CD4-positive, CD25-positive, alpha-beta regulatory T cell (primary cell): ENCODE measurements around the gene COX18. TPM values are rescaled to one million over a fixed set of nuclear protein-coding genes. Genes with fewer than 3 reads are reported as not detected.

Experiments
- ATAC-seq, 2 donors: fragments of 150-1000 bp; cut with Tn5 transposase; one replicate each; pipeline ENCODE4 v1.10.0; 2021; ENCODE audit warnings: low read depth in 2 of 2, moderate number of reproducible peaks in 2 of 2, moderate library complexity in 1 of 2
- DNase-seq, 3 donors: peaks; one replicate each; pipeline versions ENCODE4 v3.0.0 to v3.0.0-alpha.2; 2012 to 2022; ENCODE audit warnings: mixed read lengths in 1 of 3
- H3K27ac ChIP-seq: one replicate; pipeline ENCODE4 v1.7.0; 2013; ENCODE audit warnings: mild to moderate bottlenecking, low read length; ENCODE audit not compliant: insufficient read depth, poor library complexity, severe bottlenecking
- H3K27me3 ChIP-seq: one replicate; pipeline ENCODE4 v1.7.0; 2013; ENCODE audit warnings: low read length; ENCODE audit not compliant: control insufficient read depth, insufficient read depth
- H3K36me3 ChIP-seq: one replicate; pipeline ENCODE4 v1.7.0; 2013; ENCODE audit warnings: mild to moderate bottlenecking, low read length, moderate library complexity; ENCODE audit not compliant: control insufficient read depth, insufficient read depth
- H3K4me1 ChIP-seq: 2 replicates; pipeline ENCODE4 v1.7.0; 2013; ENCODE audit warnings: mild to moderate bottlenecking, low read length; ENCODE audit not compliant: insufficient read depth, control insufficient read depth, poor library complexity, severe bottlenecking
- H3K4me3 ChIP-seq: one replicate; pipeline ENCODE4 v1.7.0; 2013; ENCODE audit warnings: low read depth, mild to moderate bottlenecking, low read length, moderate library complexity
- H3K9me3 ChIP-seq, 2 experiments: 1 replicate in 1 of 2; 2 replicates in 1 of 2; pipeline ENCODE4 v1.7.0; 2013; ENCODE audit warnings: low read length in 2 of 2, mild to moderate bottlenecking in 1 of 2, moderate library complexity in 1 of 2; ENCODE audit not compliant: control insufficient read depth in 2 of 2
- H3K27ac Mint-ChIP-seq, 3 donors: one replicate each; pipeline ENCODE4 v1.8.0; 2020 to 2022; ENCODE audit warnings: mild to moderate bottlenecking in 3 of 3, mixed read lengths in 3 of 3, moderate library complexity in 2 of 3
- H3K27me3 Mint-ChIP-seq: one replicate; pipeline ENCODE4 v1.8.0; 2022; ENCODE audit warnings: mild to moderate bottlenecking, mixed read lengths
- H3K36me3 Mint-ChIP-seq: one replicate; pipeline ENCODE4 v1.8.0; 2020; ENCODE audit warnings: mixed read lengths
- H3K4me1 Mint-ChIP-seq, 4 donors: one replicate each; pipeline ENCODE4 v1.8.0; 2020 to 2022; ENCODE audit warnings: mixed read lengths in 4 of 4, mild to moderate bottlenecking in 1 of 4
- H3K4me3 Mint-ChIP-seq, 4 donors: one replicate each; pipeline ENCODE4 v1.8.0; 2020 to 2022; ENCODE audit warnings: mild to moderate bottlenecking in 4 of 4, mixed read lengths in 4 of 4, moderate library complexity in 3 of 4
- H3K9me3 Mint-ChIP-seq, 7 donors: one replicate each; pipeline ENCODE4 v1.8.0; 2020 to 2022; ENCODE audit warnings: mixed read lengths in 7 of 7, mild to moderate bottlenecking in 3 of 7, moderate library complexity in 2 of 7
- polyA plus RNA-seq, 4 donors: library from polyadenylated mRNA; unstranded; fragments of 300-500 nt; fragmentation: Illumina TruSeq; gene quantifications; one replicate each; pipeline ENCODE4 v1.2.3, GENCODE V29; 2021
- total RNA-seq: library from RNA; stranded (reverse); gene quantifications from one replicate; pipeline ENCODE4 v1.2.3, GENCODE V29; 2022

COX18 gene, protein sequence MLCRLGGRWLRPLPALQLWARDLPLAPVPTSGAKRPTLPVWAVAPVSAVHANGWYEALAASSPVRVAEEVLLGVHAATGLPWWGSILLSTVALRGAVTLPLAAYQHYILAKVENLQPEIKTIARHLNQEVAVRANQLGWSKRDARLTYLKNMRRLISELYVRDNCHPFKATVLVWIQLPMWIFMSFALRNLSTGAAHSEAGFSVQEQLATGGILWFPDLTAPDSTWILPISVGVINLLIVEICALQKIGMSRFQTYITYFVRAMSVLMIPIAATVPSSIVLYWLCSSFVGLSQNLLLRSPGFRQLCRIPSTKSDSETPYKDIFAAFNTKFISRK
- total RNA-seq: 9.2 TPM
- polyA plus RNA-seq: 1 to 10 TPM; 4.5 to 7.3 (median 6.7) TPM

DNA sequence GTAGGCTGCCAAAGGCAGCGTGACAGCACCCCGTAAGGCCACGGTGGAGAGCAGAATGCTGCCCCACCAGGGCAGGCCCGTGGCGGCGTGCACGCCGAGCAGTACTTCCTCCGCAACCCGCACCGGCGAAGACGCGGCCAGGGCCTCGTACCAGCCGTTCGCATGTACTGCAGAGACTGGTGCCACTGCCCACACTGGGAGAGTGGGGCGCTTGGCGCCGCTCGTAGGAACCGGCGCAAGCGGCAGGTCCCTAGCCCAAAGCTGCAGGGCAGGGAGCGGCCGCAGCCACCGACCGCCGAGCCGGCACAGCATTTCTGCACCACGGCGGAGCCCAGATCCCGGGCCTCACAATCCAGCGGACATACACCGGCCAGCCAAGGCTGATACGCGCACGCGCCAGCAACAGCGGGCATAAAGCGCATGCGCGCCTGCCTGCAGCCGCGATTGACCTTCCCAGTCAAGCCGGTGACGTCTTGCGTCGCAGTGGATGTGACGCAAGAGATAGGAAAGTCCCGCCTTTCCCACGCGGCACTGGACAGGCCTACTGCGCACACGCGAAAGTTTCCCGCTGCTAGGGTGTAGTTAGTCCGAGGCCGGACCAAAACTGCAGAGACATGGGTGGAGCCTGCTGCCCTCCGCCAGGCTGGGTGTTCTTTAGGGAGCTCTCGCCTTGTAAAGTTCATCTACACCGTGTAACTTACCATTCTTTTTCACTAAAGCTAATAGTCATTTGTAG is at the start of gene COX18:
Gene COX18 (minus strand): TSS at position 379 of the 736 bp plus-strand sequence. CDS start 67 bp downstream, at position 312.
- Mint-ChIP-seq H3K4me1 (peaks cover 22 to 45% (median 37%) of the 10 kb centered on the region in 4 donors), H3K4me3 (peak within 1 kb of the TSS; percentile 84 to 90 (median 88)), H3K36me3 (peaks cover 3% of the 10 kb centered on the region), H3K9me3 (no peaks in the 10 kb centered on the region), H3K27me3 (no peaks in the 10 kb centered on the region), H3K27ac (peak within 1 kb of the TSS; percentile 96 to 100 (median 98))
- H3K4me1 ChIP-seq: peaks cover 33% of the 10 kb centered on the region
- peak; percentile 92 to 96 (median 93) for DNase-seq
- H3K4me3 ChIP-seq: peak within 1 kb of the TSS; percentile 98
- H3K27me3 ChIP-seq: no peaks in the 10 kb centered on the region
- H3K9me3 ChIP-seq: no peaks in the 10 kb centered on the region
- H3K27ac ChIP-seq: peak within 1 kb of the TSS; percentile 99
- peak; percentile 85 to 86 for ATAC-seq
- H3K36me3 ChIP-seq: peaks cover 4% of the 10 kb centered on the region

DNA sequence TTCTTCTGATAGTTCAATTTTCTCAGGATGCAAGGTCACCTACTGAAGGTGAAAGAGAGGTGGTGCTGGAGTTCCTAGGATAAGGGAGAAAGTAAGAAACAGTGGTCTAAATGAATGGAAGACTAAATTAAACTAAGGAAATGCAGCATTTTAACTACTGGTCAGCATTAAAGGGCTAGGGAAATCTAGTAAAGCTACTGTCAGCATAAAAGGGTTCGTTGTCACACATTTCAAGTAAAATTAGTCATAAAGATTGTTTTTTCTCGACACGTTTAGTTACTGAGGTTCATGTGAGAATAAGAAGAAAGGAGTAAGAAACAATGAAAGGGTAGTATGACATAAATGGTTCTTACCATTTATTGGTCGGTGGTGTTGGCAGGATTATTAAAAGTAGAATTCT is 40.0 kb upstream of the COX18 start:
- H3K36me3 Mint-ChIP-seq: peaks cover 21% of the 10 kb centered on the region
- H3K4me3 Mint-ChIP-seq: no peak overlapping the region
- ATAC-seq (no peak), DNase-seq (no peak)
- no peaks in the 10 kb centered on the region for H3K27me3 ChIP-seq
- H3K9me3 Mint-ChIP-seq: no peaks in the 10 kb centered on the region
- no peaks in the 10 kb centered on the region for H3K9me3 ChIP-seq
- H3K27me3 Mint-ChIP-seq: no peaks in the 10 kb centered on the region
- no peak overlapping the region for H3K27ac Mint-ChIP-seq
- no peaks in the 10 kb centered on the region for H3K4me1 ChIP-seq
- H3K27ac ChIP-seq: no peak overlapping the region
- no peak overlapping the region for H3K4me3 ChIP-seq
- H3K36me3 ChIP-seq: peaks cover 51% of the 10 kb centered on the region
- peaks cover 0 to 2% (median under 1%) of the 10 kb centered on the region in 4 donors for H3K4me1 Mint-ChIP-seq

DNA sequence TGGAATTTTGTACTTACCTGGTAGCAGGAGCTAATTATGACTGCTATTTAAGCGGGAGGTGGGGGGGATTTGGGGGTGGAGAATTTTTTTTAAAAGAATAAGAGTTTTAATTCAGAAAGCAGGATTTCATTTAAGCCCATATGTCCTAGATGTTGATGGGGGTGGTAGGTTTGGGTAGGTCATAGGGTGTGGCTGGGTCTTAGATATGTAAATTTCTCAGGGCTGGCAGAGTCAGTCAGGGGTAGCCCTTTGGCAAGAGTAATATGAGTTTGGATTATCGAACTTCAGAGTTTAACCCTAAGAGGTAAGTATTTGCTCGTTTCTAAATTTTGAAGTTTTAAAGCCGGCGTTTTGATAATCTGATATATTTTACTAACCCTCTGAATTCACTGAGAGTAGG is 35.2 kb upstream of the COX18 start:
- peaks cover 47% of the 10 kb centered on the region for H3K36me3 ChIP-seq
- H3K9me3 ChIP-seq: no peaks in the 10 kb centered on the region
- DNase-seq: no peak
- no peaks in the 10 kb centered on the region for H3K9me3 Mint-ChIP-seq
- H3K27ac ChIP-seq: no peak overlapping the region
- H3K4me3 Mint-ChIP-seq: no peak overlapping the region
- peaks cover 0 to 2% (median 0%) of the 10 kb centered on the region in 4 donors for H3K4me1 Mint-ChIP-seq
- no peak for ATAC-seq
- no peak overlapping the region for H3K4me3 ChIP-seq
- peak overlapping the region in 1 of 3 donors; percentile 13 for H3K27ac Mint-ChIP-seq
- H3K36me3 Mint-ChIP-seq: peaks cover 19% of the 10 kb centered on the region
- no peaks in the 10 kb centered on the region for H3K27me3 Mint-ChIP-seq
- H3K27me3 ChIP-seq: no peaks in the 10 kb centered on the region
- H3K4me1 ChIP-seq: no peaks in the 10 kb centered on the region

DNA sequence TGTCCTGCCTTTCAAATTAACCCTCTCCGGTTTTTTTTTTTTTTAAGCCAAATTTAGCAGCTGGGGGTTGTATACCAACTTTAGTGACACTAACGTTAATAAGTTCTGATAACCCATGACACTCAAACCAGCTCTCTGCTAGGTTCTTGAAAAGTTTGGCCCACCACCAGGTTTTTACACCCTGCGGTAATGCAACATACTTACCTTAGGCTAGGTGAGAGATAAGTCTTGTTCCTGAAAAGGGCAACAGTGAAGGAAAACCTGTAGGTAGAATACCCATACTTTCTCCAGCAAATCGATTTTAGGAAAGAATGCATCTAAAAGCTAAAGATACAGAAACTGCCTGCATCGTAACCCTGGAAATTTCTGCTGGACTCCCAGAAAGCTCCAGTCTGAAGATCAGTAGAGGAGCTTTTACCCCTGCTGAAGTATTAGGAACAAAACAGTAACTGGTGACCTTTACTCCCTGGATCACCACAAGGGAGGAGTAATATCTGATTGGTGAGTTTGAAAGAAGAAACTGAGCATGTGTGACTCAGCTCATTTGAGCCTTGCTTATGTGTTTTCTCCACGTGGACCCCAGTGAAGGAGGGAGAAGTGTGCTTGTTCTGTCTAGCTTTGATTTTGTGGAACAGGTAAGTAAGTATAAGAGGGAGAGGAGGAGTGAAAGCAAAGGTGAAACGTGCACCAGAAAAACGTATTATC is 34.4 kb upstream of the COX18 start:
- H3K36me3 ChIP-seq: peaks cover 40% of the 10 kb centered on the region

DNA sequence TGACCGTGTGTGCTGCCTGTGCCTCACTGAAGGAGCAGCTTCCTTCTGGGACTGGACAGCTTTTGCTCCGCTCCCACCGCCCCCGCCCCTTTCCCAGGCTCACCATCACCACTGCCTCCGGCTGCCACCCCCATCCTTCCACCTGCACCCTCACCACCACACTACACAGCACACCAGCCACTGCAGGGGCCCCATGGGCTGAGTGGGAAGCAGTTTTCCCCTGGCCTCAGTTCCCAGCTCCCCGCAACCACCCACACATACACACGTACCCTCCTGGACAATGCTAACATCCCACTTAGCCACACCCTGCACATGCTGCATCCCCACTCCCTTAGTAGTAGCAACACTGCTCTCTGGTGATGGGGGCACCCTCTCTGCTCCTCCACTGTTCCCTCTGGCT is 29.6 kb upstream of the COX18 start:
- H3K36me3 ChIP-seq: peaks cover 60% of the 10 kb centered on the region
- H3K9me3 ChIP-seq: no peaks in the 10 kb centered on the region
- Mint-ChIP-seq H3K4me1 (peaks cover 0 to 5% (median 0%) of the 10 kb centered on the region in 4 donors), H3K27me3 (no peaks in the 10 kb centered on the region), H3K4me3 (no peak overlapping the region), H3K27ac (peak overlapping the region in 2 of 3 donors; percentile 81 to 90), H3K9me3 (no peaks in the 10 kb centered on the region), H3K36me3 (peaks cover 23% of the 10 kb centered on the region)
- no peaks in the 10 kb centered on the region for H3K4me1 ChIP-seq
- no peak for DNase-seq
- no peak overlapping the region for H3K27ac ChIP-seq
- no peak for ATAC-seq
- no peaks in the 10 kb centered on the region for H3K27me3 ChIP-seq
- H3K4me3 ChIP-seq: no peak overlapping the region

More for the DNA sequence above, 34.4 kb upstream of the COX18 start:
- ATAC-seq (no peak), DNase-seq (peak in 1 of 3 donors; percentile 15)
- Mint-ChIP-seq H3K27me3 (no peaks in the 10 kb centered on the region), H3K27ac (peak overlapping the region in 1 of 3 donors; percentile 74), H3K4me1 (peaks cover 0 to 2% (median 0%) of the 10 kb centered on the region in 4 donors), H3K9me3 (no peaks in the 10 kb centered on the region), H3K4me3 (no peak overlapping the region), H3K36me3 (peaks cover 19% of the 10 kb centered on the region)
- Histone ChIP-seq H3K27me3 (no peaks in the 10 kb centered on the region), H3K4me3 (no peak overlapping the region), H3K27ac (no peak overlapping the region), H3K9me3 (no peaks in the 10 kb centered on the region), H3K4me1 (no peaks in the 10 kb centered on the region)

DNA sequence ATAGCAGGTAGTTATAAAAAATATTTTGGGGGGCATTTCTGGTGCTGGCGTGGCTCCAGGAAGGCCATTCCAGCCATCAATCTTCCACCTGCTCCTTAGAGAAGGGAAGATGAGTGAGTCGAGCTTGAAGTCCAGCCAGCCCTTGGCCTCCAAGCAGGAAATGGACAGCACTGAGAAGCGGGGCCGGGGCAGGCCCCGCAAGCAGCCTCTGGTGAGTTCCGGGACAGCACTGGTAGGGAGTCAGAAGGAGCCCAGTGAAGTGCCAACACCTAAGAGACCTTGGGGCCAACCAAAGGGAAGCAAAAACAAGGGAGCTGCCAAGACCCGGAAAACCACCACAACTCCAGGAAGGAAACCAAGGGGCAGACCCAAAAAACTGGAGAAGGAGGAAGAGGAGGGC is 29.2 kb upstream of the COX18 start:
- Mint-ChIP-seq H3K27me3 (no peaks in the 10 kb centered on the region), H3K4me1 (peaks cover 0 to 5% (median 0%) of the 10 kb centered on the region in 4 donors), H3K27ac (no peak overlapping the region), H3K4me3 (no peak overlapping the region), H3K36me3 (peaks cover 21% of the 10 kb centered on the region), H3K9me3 (no peaks in the 10 kb centered on the region)
- ATAC-seq (no peak), DNase-seq (no peak)
- Histone ChIP-seq H3K4me3 (no peak overlapping the region), H3K4me1 (no peaks in the 10 kb centered on the region), H3K27me3 (no peaks in the 10 kb centered on the region), H3K9me3 (no peaks in the 10 kb centered on the region), H3K27ac (no peak overlapping the region), H3K36me3 (peaks cover 64% of the 10 kb centered on the region)

DNA sequence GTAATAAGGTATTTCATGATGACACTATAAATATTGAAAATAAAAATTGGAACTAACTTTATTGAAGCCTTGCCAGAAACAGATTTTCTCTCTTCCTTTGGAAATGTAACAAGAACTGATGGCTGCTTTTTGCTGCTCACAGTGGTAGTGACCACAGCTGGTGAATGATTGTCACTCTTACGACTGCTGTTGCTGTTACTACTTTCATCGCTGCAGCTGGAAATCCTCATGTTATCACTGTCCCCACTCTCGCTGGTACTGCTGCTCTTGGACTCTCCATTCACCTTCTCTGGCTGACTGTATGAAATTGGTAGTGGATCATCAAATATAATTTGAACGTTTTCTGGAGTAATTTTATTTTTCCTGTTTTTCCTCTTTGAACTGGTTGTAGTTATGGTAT is 28.5 kb upstream of the COX18 start:
- H3K4me3 Mint-ChIP-seq: no peak overlapping the region
- H3K27me3 Mint-ChIP-seq: no peaks in the 10 kb centered on the region
- H3K36me3 Mint-ChIP-seq: peaks cover 21% of the 10 kb centered on the region
- ATAC-seq: no peak
- Histone ChIP-seq H3K4me3 (no peak overlapping the region), H3K9me3 (no peaks in the 10 kb centered on the region), H3K27me3 (no peaks in the 10 kb centered on the region), H3K27ac (no peak overlapping the region), H3K36me3 (peaks cover 66% of the 10 kb centered on the region), H3K4me1 (no peaks in the 10 kb centered on the region)
- no peaks in the 10 kb centered on the region for H3K9me3 Mint-ChIP-seq
- H3K4me1 Mint-ChIP-seq: peaks cover 0 to 5% (median 0%) of the 10 kb centered on the region in 4 donors
- DNase-seq: no peak
- H3K27ac Mint-ChIP-seq: peak overlapping the region in 1 of 3 donors; percentile 57
